H1 (cell line): ENCODE measurements around the gene CMIP. TPM values are rescaled to one million over a fixed set of nuclear protein-coding genes. Genes with fewer than 3 reads are reported as not detected.

ENCODE experiments used
- ASH2L ChIP-seq: fragments of 200-600, 300-600 bp; sonication (generic); IDR thresholded peaks from one replicate; pipeline ENCODE4 v1.7.1; 2017; ENCODE audit warnings: low read length
- polyA plus RNA-seq, 7 experiments: library from polyadenylated mRNA; depleted of rRNA in 3 of 7; stranded (reverse) in 5 of 7; unstranded in 2 of 7; fragments of >200 nt in 5 of 7; fragments of 200-250 nt in 2 of 7; gene quantifications; 1 replicate in 5 of 7; 2 replicates in 1 of 7; 4 replicates in 1 of 7; pipeline versions ENCODE4 v1.2.1 to v1.2.3, GENCODE V29; 2011 to 2013; ENCODE audit warnings: missing spikeins in 2 of 7, mixed read lengths in 2 of 7
- total RNA-seq: library from RNA; stranded (reverse); fragmentation: NEBNext Ultra II Directional; extraction: Animal tissue kit (Norgen Biotek cat#: 25700); gene quantifications from 2 replicates; pipeline ENCODE4 v1.2.1, GENCODE V29; 2021

CMIP gene
- total and polyA plus RNA-seq, 2 of the 8 experiments (the other 6 are each of a cell fraction or from before 2014, with no cell fraction given): 7.9 to 53.2 TPM

DNA sequence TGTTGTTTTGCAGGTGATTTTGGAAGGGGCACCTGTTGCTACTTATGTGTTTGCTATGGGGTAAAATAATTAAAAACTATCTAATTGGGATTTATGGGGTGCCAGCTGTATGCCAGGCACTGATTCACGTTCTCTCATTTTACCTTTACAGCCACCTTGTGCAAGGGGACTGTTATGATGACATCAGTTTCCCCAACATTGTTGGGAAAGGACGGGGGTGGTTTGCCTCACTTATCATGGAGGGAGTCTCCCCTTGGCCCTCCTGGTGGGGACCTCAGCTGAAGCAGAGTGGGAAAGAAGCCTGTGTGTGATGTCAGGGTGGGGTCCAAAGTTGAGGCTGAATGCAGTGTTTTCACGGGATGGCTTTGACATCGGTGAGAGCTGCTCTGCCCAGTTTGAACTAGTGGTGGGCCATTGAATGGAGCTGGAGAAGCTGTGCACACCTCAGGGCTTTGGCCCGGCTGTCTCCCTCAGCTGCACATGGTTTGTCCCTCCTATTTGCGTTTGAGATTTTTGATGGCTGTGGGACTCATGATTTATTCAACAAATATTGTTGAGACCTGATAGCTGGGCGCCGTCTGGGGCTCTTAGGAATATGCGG, 36.1 kb downstream of the CMIP start (continued):
- no peak for TF ChIP-seq ASH2L
